HG03097 (cell line): ENCODE data around the gene GFAP.
A peak's percentile ranks its signal among the peaks of the same experiment; 100 is the strongest.
"Not testable (repeated sequence)": the region's sequence is repeated elsewhere in the genome, so short reads cannot be mapped to it uniquely, and the experiment has no call there.

ENCODE experiments used
- ATAC-seq: cut with Tn5 transposase; IDR thresholded peaks from one replicate; pipeline ENCODE4 v1.9.1; 2021; ENCODE audit not compliant: unreplicated experiment, low FRiP score

GFAP gene

DNA sequence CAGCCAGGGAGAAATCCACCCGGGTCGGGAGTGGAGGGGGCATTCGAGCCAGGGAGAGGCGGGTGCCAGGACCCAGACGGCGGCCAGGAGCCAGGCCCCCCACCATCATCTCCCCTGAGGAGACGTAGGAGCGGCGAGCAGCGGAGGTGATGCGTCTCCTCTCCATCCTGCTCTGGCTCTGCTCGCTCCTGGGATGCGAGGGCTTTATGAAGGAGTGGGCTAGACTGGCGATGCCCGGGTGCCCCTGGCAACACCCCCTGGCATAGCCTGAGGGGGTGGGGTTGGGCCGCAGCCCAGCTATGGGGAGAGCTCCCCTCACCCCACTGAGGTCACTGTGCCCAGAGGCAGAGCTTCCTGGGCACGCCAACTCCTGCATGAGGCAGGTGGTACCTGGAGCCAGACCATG lies at the start of gene GFAP:
GFAP (minus strand) TSS at position 180 of the 406 bp plus-strand sequence; CDS start at position 166, 14 bp downstream.
- ATAC-seq, result no peak

DNA sequence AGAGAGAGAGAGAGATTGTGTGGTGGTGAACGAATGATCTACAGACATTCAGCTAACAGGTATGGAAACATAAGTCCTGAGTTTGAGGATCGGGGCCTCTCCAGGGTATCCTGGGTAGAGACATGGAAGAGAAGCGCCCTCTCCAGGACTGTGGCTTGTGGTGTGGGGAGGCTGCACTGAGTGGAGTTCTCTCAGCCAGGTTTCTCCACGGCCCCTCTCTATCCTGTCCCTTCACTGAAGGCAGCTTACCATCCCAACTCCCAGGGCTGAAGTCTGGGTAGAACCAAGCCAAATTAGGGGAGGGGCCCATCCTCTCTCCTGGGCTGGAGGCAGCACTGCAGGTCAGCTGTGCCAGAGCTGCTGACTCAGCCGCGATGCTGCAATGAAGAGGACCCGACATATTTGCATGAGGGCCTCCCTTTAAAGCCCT lies 46.6 kb upstream of the GFAP start:
- no peak for ATAC-seq

DNA sequence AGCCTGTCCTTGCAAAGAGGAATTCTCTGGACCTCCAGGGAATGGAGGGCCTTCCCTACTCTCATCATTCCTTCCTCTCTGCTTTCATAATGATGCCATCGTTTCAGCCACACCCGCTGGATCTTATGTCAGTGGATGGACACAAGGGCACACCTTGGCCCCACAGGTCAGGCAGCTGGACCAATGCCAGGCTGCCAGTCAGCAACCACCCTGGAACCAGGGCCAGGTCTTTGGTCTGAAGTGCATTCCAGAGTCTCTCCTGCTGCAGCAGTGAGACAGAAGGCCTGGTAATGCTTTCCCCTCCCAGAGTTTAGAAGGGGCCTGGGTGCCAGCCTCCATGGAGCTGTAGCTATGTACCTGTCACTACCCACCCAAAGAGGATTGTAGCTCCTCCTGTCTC lies 45.4 kb upstream of the GFAP start:
- ATAC-seq, result no peak

DNA sequence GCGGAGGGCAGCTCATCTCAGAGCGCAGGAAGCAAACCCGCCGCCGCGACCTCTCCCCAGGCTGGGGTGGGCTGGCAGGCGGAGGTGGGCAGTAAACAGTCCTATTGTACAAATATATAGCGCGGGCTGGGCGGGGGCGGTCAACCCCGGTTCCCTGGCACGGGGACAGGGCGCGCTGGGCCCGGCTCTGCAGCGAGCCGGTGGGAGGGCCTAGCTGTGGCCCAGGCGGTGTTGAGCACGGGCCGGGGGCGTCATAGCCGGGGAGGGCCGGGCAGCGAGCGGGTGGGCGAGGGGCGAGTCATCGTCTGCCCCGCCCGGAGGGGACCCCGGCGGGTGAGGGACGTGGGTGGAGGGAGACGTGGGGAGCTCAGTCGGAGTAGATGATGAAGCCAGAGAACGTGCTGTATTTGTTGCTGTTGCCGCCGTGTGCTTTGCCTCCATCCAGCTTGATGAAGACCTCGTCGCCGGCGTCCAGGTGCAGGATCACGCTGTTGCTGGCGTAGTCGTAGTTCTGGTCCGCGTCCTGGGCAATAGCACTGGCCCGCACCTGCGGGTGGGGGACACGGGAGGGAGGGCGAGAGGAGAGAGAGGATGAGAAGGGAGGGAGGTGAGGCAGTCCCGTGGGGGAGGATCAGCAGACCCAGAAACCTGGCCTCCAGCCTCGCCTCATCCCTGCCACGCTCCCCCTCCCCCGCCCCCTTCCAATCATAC lies 44.7 kb upstream of the GFAP start:
- ATAC-seq, result no peak

- no peak for ATAC-seq
Observed at GRCh38 chr17:44956998-44957981, 42.0 kb upstream of the GFAP start.

DNA sequence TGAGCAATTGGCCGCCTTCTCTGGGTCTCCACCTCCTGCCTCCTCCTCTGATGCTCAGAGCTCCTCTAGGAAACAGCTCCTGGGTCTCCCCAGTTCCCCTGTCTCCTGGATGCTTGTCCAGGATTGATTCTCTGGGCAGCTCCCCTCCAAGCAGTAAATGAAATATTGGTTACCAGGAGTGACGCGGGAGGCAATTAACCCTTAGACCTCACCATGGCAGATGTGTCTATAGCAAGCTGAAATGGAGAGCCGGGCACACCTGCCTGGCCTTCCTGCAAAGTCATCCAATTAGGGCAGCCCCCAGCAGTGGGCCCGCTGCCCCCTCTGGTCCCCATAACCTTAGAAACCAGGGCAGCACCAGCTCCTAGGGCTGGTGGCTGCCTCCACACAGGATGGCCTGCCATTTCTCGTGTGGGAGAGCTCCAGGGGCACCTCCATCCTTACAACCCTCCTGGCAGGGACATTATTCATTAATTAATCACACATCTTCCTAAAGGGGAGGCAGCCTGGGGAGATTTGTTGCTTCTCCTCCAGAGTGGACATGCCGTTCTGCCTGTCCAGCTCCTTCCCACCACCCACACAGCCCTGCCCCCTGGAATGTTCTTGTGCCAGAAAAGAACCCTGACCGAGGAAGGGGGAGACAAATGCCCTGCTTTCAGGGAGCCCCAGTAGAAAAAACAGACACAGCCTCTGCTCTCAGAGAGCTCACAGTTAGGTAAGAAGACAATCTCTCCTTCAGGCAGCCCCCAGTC lies 40.5 kb upstream of the GFAP start:
- ATAC-seq, result no peak

DNA sequence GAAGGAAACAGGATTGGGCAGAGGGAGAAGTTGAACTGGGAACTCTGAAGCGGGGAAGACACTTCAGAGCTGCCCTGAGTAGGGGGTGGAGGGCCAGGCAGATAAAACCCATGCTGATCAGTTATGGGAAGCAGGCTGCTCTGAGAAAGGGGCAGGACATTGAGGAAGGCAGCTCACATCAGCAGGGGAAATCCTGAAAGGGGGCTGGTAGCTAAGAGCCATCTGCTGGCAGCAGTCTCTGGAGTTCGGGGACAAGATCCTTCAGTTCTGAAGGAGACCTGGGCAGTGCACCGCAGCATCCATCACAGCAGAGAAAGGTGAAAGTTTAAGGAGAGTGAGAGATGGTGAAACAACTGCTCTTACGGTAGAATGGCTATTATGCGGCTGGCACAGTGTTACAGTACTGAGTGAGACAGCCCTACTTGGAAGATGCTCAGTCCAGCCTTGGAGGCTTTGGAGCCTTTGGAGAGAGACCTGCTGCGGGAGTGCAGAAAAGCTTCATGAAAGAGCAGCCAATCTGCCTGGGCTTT lies 37.7 kb upstream of the GFAP start:
- no peak for ATAC-seq

DNA sequence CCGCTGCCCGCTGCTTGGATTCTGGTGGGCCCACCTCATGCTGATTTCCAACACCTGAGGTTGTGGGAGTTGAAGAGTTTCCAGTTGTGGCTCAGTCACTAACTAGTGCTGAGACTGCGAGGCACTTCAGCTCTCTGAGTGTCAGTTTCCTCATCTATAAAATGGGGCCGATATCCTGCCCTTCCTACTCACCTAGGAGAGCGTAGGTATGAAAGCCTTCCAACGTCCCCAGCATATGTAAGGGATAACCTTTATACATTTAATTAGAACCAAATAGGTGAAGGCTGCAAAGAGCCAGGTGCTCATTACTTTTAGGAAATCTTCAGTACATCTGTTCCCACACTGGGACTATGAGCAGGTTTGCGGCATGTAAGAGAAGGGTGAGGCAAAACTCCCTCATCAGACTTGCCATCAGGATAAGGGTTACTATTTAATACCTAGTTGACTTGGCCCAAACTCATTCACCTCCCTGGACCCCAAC lies 33.1 kb upstream of the GFAP start:
- no peak for ATAC-seq

- ATAC-seq, result peak; percentile 81
Observed at GRCh38 chr17:44947461-44948314, 32.4 kb upstream of the GFAP start, which contains the start of gene KIF18B. Gene KIF18B (minus strand): TSS chr17:44947773. CDS start chr17:44936344, 11,429 bp downstream.

DNA sequence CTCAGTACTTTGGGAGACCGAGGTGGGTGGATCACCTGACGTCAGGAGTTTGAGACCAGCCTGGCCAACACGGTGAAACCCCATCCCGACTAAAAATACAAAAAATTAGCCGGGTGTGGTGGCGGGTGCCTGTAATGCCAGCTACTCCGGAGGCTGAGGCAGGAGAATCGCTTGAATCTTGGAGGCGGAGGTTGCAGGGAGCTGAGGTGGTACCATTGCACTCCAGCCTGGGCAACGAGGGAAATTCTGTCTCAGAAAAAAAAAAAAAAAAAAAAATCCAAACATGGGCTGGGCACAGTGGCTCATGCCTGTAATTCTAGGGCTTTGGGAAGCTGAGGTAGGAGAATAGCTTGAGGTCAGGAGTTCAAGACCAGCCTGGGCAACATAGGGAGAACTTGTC lies 30.4 kb upstream of the GFAP start:
- not testable (repeated sequence) for ATAC-seq

GRCh38 chr17:44942456-44942855 lies 27.2 kb upstream of the GFAP start:
- ATAC-seq, result no peak

DNA sequence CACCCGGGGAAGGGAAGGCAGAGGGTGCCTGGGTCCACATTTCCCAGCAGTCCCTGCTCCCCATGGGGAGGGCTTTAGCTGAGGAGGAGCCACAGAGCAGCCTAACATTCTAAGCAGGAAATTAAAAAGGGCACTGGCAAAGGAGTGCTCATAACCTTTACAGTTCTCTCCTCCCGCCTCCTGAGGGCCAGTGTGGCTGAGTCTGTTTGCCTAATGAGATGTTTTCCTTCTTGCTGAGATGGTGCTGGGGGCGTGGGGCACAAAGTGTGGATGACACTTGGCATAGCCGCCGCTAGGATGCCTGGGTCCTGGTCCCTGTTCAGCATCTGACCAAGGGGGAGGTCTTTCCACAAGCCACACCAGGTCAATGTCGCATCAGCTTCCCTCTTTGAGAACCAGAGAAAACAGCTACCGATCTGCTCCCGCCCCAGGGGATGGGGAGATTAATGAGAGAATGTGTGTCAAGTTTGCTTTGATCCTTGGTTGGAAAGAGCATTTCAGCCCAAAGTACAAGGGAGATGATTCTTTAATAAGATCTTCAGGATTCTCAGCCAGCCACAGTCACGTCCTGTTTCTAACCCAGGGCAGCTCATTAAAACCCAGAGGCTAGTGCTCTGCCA lies 26.5 kb upstream of the GFAP start:
- ATAC-seq, result no peak

DNA sequence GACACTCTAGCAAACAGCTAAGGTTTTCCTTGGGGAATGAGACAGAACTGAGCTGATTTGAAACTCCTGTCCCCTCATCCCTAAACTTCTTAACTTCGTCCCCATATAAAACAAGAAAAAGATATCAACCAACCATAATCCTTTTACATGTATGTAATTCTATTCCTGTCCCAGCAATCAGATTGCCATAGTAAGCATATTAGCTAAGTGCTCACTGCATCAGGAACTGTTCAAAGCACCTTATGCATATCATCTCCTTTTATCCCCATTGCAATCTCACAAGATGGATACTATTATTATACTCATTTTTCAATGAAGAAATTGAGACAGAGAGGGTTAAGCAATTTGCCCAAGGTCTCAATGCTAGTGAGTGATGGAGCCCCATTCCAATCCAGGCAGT lies 25.5 kb upstream of the GFAP start:
- no peak for ATAC-seq

GRCh38 chr17:44940317-44940716 lies 25.0 kb upstream of the GFAP start:
- no peak for ATAC-seq

DNA sequence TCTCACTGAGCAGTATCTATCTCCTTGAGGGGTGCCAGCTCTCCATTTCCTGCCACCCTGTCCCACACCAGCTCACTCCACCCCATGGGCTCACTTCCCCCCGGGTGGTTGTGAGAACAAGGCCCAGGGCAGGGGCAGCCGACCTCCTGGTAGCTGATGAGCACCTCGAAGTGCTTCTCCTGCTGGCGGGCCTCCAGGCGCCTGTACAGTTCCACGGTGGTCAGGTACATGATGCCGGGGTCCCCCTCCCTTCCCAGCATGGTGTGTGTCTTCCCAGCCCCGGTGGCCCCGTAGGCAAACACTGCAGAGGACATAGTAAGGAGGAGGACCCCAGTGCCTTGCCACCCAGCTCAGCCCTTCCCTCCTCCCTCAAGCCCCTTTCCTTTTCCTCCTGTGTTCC lies 19.8 kb upstream of the GFAP start:
- no peak for ATAC-seq

GRCh38 chr17:44934745-44935105 lies 19.4 kb upstream of the GFAP start:
- ATAC-seq, result no peak

- no peak for ATAC-seq
Observed at GRCh38 chr17:44933824-44934744, 18.8 kb upstream of the GFAP start.

DNA sequence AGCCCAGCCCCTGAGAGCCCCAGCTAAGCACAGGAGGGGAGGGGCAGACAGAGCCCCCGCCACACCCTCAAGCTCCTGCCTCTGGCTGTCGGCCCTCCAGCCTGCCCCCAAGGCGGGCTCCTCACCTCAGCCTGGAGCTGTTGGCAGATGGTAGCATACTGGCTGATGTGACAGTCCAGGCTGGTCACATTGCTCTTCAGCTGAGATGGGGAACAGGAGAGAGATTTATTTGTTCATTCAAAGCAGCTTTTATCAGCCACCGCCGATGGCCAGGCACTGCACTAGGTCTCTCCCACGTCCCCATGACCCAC lies 17.4 kb upstream of the GFAP start:
- ATAC-seq, result no peak
